Measurements from ENCODE around the gene ST6GALNAC3. TPM values are rescaled to one million over a fixed set of nuclear protein-coding genes. Genes with fewer than 3 reads are reported as not detected.

ST6GALNAC3 gene
- polyA plus RNA-seq, 1 experiment = 0.05 TPM

- no peak for DNase-seq (ENCODE audit: low read depth)
- POLR2A ChIA-PET = no interaction called here
- no peak for TF ChIP-seq CTCF (IDR thresholded peaks at IDR 0.05; ENCODE audit: insufficient read depth, low read depth, low read length)
- H3K4me3 ChIP-seq (ENCODE audit: low read depth, low read length) = no peak overlapping the region
- H3K36me3 ChIP-seq (ENCODE audit: control insufficient read depth, insufficient read depth, low read length) = no peaks in the 10 kb centered on the region
- H3K27me3 ChIP-seq (ENCODE audit: control insufficient read depth, insufficient read depth, low read length) = no peaks in the 10 kb centered on the region
- CTCF ChIA-PET = no interaction called here
Observed at GRCh38 chr1:76293831-76294230, 219.3 kb downstream of the ST6GALNAC3 start.

- H3K36me3 ChIP-seq (ENCODE audit: control insufficient read depth, insufficient read depth, low read length) = no peaks in the 10 kb centered on the region
- DNase-seq (ENCODE audit: low read depth) = no peak
- no peaks in the 10 kb centered on the region for H3K27me3 ChIP-seq (ENCODE audit: control insufficient read depth, insufficient read depth, low read length)
- H3K4me3 ChIP-seq (ENCODE audit: low read depth, low read length) = no peak overlapping the region
- POLR2A ChIA-PET = no interaction called here
- CTCF ChIA-PET = no interaction called here
- no peak for TF ChIP-seq CTCF (IDR thresholded peaks at IDR 0.05; ENCODE audit: insufficient read depth, low read depth, low read length)
Observed at GRCh38 chr1:76294482-76295194, 220.1 kb downstream of the ST6GALNAC3 start.

- POLR2A ChIA-PET = no interaction called here
- CTCF ChIA-PET = no interaction called here
Observed at GRCh38 chr1:76298399-76298798, 223.9 kb downstream of the ST6GALNAC3 start.

GRCh38 chr1:76299036-76299435 is 224.5 kb downstream of the ST6GALNAC3 start:
- H3K4me3 ChIP-seq (ENCODE audit: low read depth, low read length) = no peak overlapping the region
- no peak for DNase-seq (ENCODE audit: low read depth)
- no peak for TF ChIP-seq CTCF (IDR thresholded peaks at IDR 0.05; ENCODE audit: insufficient read depth, low read depth, low read length)
- no peaks in the 10 kb centered on the region for H3K27me3 ChIP-seq (ENCODE audit: control insufficient read depth, insufficient read depth, low read length)
- ChIA-PET CTCF (no interaction called here), POLR2A (no interaction called here)
- no peaks in the 10 kb centered on the region for H3K36me3 ChIP-seq (ENCODE audit: control insufficient read depth, insufficient read depth, low read length)

More at GRCh38 chr1:76298399-76298798, 223.9 kb downstream of the ST6GALNAC3 start:
- Histone ChIP-seq H3K36me3 (ENCODE audit: control insufficient read depth, insufficient read depth, low read length) (no peaks in the 10 kb centered on the region), H3K4me3 (ENCODE audit: low read depth, low read length) (no peak overlapping the region), H3K27me3 (ENCODE audit: control insufficient read depth, insufficient read depth, low read length) (no peaks in the 10 kb centered on the region)
- DNase-seq (ENCODE audit: low read depth) = no peak
- no peak for TF ChIP-seq CTCF (IDR thresholded peaks at IDR 0.05; ENCODE audit: insufficient read depth, low read depth, low read length)

GRCh38 chr1:76300556-76300955 is 226.0 kb downstream of the ST6GALNAC3 start:
- TF ChIP-seq CTCF (IDR thresholded peaks at IDR 0.05; ENCODE audit: insufficient read depth, low read depth, low read length) = no peak
- ChIA-PET POLR2A (no interaction called here), CTCF (no interaction called here)
- Histone ChIP-seq H3K36me3 (ENCODE audit: control insufficient read depth, insufficient read depth, low read length) (no peaks in the 10 kb centered on the region), H3K4me3 (ENCODE audit: low read depth, low read length) (no peak overlapping the region), H3K27me3 (ENCODE audit: control insufficient read depth, insufficient read depth, low read length) (no peaks in the 10 kb centered on the region)
- DNase-seq (ENCODE audit: low read depth) = no peak
